HG02840 (cell line): ENCODE results near the gene TM4SF1.
"Not testable (repeated sequence)": the region's sequence is repeated elsewhere in the genome, so short reads cannot be mapped to it uniquely, and the experiment has no call there.

Experiments
- ATAC-seq: cut with Tn5 transposase; IDR thresholded peaks from one replicate; pipeline ENCODE4 v1.9.1; 2021; ENCODE audit warnings: mild to moderate bottlenecking, moderate library complexity, moderate number of reproducible peaks; ENCODE audit not compliant: unreplicated experiment, low FRiP score

The TM4SF1 gene

DNA sequence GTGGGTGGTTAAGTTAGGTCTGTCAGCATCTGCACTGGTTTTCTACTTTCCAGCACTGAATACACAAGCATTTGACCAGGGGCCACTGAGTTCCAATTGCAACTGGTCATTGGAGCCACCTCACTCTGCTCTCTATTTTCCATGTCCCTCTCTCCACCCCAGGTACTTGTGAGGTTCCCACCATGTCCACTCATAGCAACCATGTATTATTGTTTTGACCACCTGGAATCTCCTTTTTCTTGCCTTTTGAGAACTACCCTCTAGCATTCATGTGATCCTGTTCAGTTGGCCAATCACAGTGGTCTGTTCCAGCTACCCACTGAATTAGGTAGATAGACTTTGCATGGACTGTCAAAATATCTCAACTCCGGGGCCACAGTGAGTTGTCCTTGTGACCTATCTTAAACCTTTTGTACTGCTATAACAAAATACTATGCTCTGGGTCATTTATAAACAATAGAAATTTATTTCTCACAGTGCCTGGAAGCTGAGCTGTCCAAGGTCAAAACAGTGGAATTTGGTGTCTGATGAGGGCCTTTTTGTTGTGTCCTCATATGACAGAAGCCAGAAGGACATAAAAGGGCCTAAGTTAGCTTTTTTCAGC is 23.8 kb downstream of the TM4SF1 start:
- ATAC-seq = no peak

- no peak for ATAC-seq
These were observed 24.9 kb downstream of the TM4SF1 start for GRCh38 chr3:149352556-149352955.

DNA sequence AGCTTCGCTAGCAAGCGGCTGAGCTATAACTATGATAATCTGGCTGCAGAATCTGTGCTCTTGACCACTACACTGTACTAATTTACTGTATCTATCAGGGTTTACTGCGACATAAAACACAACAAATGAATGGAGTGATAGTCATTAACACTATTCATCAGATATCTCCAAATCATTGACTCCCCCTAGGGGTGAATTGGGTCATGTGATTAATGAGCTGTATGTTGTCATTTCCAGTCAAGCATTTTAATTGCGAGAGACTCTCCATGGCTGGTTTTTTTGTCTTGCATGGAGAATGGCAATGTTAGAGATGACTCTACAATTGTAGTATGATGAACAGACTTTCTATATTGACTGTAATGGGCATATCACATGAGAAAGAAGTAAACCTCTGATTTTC is 33.5 kb downstream of the TM4SF1 start:
- ATAC-seq = no peak

- no peak for ATAC-seq
These were observed 34.8 kb downstream of the TM4SF1 start for GRCh38 chr3:149342413-149343380.

GRCh38 chr3:149340310-149340933 is 37.0 kb downstream of the TM4SF1 start:
- ATAC-seq = no peak

DNA sequence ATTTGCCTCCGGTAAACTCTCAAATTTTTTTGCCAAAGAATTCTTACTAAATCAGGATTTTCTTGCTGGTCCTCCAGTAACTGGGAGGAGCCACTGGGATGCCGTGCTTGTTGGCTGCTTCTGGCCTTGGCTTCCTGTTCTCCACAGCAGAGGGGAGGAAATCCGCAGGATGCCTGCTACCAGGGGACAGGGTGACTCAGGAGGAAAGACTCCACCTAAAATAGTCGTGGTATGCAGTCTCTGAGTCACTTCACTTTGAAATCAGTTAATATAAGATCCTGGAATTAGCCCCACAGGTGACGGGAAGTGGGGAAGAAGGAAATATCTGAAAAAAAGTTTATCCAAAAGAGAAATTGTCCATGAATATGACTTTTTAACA is 37.5 kb downstream of the TM4SF1 start:
- no peak for ATAC-seq

DNA sequence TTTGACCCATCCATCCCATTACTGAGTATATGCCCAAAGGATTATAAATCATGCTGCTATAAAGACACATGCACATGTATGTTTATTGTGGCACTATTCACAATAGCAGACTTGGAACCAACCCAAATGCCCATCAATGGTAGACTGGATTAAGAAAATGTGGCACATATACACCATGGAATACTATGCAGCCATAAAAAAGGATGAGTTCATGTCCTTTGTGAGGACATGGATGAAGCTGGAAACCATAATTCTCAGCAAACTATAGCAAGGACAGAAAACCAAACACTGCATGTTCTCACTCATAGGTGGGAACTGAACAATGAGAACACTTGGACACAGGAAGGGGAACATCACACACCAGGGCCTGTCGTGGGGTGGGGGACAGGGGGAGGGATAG is 40.0 kb downstream of the TM4SF1 start:
- ATAC-seq = not testable (repeated sequence)

DNA sequence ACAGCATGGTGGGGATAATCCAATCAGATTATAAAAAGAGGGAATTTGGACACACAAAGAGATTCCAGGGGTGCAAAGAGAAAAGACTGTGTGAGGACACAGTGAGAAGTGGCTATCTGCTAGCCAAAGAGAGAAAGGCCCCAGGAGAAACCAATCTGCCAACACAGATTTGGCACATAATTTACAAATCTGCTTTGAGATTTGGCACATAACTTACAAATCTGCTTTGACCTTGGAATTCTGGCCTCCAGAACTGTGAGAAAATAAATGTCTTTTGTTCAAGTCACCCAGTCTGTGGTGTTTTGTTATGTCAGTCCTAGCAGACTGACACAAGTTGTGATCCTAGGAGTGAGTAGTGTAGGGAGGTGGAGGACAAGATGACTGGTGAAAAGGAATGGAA is 40.5 kb downstream of the TM4SF1 start:
- ATAC-seq = no peak

- ATAC-seq = no peak
These were observed 44.1 kb downstream of the TM4SF1 start, which contains the start of gene TM4SF18 for GRCh38 chr3:149333176-149333859. TM4SF18 (minus strand) TSS chr3:149333636; CDS start chr3:149333382, 254 bp downstream.

DNA sequence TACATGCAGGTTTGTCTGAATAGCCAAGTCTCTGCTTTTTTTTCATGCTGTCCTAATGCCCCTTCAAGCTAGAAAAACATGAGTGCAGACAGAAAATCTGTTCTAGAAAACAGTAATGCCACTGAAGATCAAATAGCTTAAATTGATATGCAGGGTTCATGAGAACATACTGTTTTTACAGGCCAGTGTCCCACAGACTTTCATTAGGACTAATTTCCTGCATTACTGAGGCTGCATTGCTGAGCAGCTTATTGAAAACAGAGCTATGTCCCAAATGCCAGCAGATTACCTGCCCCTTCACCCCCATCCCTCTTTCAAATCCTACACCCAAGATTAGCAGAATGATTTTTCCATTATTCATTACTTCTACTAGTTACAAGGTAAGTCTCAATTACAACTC is 44.7 kb downstream of the TM4SF1 start:
- ATAC-seq = no peak

- no peak for ATAC-seq
These were observed 45.2 kb downstream of the TM4SF1 start for GRCh38 chr3:149332227-149332765.

DNA sequence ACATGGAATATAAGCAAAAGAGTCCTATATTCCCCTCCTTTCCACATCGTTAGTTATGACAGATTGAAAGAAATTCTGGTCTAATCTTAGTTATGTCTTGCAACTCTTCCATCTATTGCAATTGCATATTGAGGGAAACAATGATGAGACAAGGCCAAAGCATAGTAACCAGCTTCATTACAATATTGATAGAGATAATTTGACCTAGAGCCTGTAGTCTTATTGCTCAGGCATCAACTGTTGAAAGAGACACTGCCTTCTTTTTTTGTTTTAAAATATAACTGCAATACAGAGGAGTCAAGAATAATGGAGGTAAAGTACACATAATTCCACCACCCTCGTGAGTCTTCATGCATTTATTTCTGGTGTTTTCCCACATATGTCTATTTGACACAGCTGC is 46.1 kb downstream of the TM4SF1 start:
- ATAC-seq = no peak

DNA sequence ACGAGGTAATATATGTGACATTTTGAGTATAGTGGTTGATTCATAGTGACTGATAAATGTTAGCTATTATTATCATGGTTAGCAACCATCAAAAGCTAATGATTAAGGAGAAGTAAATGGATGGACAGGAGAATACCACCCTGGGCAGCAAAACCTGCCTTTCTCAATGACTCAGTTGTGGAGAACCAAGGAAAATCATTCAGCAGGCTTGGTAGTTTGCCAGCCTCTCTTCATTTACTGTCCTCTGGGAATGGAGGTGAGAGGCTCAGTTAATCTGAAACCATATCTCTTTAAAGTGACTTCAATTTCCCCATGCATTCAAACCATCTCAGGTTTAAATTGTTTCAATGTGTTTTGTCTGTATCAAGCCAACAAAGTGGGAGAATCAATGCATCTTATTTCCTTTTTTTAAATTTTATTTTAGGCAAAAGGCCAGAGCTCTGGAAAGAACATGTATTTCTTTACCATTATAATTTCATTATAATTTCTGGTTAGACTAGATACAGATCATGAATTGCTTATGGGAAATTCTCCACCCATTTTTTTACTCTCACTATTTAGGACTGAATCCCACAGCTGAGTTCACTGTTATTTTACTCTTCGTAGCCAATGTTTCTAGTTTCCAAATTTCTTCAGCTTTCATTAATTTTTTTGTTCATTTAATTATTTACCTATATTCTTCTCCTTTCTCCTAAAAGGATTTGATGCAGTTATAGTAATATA is 46.7 kb downstream of the TM4SF1 start:
- no peak for ATAC-seq

- no peak for ATAC-seq
These were observed 50.3 kb downstream of the TM4SF1 start for GRCh38 chr3:149327156-149327555.

- ATAC-seq = no peak
These were observed 51.9 kb downstream of the TM4SF1 start for GRCh38 chr3:149325581-149325980.

DNA sequence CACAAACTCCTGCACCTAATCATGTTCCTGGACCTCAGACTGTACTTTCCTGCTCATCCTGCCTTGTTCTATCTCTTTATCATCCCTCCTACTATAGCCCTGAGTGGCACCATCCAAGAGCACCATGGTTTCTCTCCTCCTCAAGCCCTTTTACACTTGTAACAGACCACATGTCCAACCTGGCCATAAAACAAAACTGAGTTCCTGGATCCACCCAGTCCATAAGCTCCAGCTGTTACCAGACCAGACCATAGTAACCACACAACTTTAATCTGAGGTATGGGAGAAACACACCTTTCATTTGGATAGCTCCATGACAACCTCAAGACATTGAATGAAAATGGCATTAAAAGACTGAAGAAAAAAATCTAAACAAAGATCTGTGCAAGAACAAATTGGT is 53.1 kb downstream of the TM4SF1 start:
- ATAC-seq = no peak

DNA sequence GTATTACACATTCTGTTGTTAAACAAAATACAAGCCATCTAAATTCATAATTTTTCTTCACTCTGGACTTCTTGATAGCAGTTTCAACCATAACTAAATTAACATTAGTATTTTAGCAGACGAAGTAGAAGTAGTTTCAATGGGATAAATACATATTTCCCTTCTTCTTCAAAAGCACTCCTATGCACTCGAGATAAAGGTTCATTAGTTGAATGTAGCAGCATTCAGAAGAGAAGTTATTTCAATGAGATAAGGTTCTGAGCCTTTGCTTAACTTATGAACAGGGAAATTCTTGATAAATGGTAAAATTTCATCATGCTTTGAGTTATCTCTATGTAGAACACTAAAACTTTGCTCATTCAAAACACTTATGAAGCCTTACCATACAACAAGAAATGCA is 55.8 kb downstream of the TM4SF1 start:
- ATAC-seq = no peak

GRCh38 chr3:149321136-149321535 is 56.3 kb downstream of the TM4SF1 start:
- no peak for ATAC-seq

DNA sequence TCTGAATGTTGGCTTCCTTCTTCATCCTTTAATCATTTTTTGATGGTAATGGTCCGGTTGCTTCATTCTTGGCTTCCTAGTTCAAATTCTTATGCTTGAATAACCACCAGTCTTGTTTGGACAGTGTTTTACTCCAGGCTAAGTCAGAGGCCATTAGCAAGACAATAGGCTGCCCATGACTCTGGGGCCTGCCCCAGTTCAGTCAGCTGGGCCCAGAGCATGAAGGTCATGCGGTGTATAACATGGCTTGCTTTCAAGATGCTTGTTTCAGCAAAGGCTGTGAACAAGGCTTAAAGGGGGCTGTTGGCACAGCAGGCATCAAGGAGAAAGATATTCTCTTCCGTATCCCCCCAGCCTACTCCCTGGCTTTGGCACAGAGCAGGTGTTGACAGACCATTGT is 57.7 kb downstream of the TM4SF1 start:
- no peak for ATAC-seq
